ENCODE data around the gene UTS2B. TPM values are rescaled to one million over a fixed set of nuclear protein-coding genes. Genes with fewer than 3 reads are reported as not detected.

Gene UTS2B
- polyA plus RNA-seq, 1 donor from 2014 or later, result 0.46 TPM

DNA sequence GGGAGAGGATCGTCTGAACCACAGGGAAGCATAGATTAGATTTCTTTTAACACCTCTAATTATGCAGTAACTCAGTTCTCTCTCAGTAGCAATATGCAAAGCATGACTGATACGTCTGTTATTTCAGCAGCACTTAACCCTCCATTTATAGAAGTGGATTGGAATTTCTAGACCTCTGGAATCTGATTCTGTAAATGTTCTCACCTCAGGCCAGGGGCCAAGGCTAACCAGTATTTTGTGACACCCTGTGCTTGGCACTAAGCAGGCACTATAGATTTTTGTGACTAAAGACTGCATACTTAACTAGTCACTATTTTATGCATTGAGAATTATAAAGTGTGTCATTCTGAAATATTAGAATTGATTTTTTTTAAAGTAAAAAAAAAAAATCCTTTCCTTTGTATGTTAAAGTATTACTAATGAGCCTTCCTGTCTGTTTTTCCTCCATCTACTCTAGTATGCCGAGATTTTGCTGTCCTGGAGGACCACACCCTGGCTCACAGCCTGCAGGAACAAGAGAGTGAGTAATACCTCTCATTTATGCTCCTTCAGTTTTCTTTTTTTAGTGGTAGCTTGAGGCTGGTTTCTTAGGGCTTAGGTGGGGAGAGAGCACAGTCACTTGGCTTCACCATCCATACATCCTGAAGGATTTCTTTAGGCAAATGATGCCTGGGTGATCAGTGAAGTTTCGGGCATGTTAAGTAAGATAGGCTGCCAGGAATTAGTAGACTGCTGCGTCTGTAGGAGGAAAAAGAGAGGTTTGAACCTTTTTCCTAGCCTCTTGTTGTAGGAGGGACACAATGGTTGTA is 26.5 kb upstream of the UTS2B start:
- Histone ChIP-seq H3K9me3 (ENCODE audit: low read length) (no peaks in the 10 kb centered on the region), H3F3A (ENCODE audit: insufficient read depth, low read length, poor library complexity, severe bottlenecking) (no peaks in the 10 kb centered on the region), H2AFZ (ENCODE audit: low read depth, low read length) (no peak overlapping the region), H3K79me2 (replicated peaks; ENCODE audit: insufficient read depth, low read length) (peaks cover 22% of the 10 kb centered on the region), H3K36me3 (ENCODE audit: insufficient read depth, low read length) (peaks cover 16% of the 10 kb centered on the region), H3K4me3 (ENCODE audit: low read length) (no peak overlapping the region), H3K27ac (ENCODE audit: low read length) (no peak overlapping the region), H3K9me2 (ENCODE audit: insufficient read depth, low read length) (no peaks in the 10 kb centered on the region), H3K9ac (ENCODE audit: low read length) (no peak overlapping the region), H3K27me3 (ENCODE audit: insufficient read depth, low read depth, low read length) (no peaks in the 10 kb centered on the region), H3K4me2 (ENCODE audit: low read length) (no peak overlapping the region), H4K20me1 (ENCODE audit: insufficient read depth) (no peaks in the 10 kb centered on the region)
- no peak for TF ChIP-seq POLR2AphosphoS5 (IDR thresholded peaks at IDR 0.05)
- TF ChIP-seq EP300 (conservative IDR thresholded peaks at IDR 0.05; ENCODE audit: poor library complexity, severe bottlenecking), result no peak
- TF ChIP-seq SMC3 (conservative IDR thresholded peaks at IDR 0.05; ENCODE audit: poor library complexity), result no peak
- TF ChIP-seq RAD21 (conservative IDR thresholded peaks at IDR 0.05), result no peak
- TF ChIP-seq, protein P1, sequence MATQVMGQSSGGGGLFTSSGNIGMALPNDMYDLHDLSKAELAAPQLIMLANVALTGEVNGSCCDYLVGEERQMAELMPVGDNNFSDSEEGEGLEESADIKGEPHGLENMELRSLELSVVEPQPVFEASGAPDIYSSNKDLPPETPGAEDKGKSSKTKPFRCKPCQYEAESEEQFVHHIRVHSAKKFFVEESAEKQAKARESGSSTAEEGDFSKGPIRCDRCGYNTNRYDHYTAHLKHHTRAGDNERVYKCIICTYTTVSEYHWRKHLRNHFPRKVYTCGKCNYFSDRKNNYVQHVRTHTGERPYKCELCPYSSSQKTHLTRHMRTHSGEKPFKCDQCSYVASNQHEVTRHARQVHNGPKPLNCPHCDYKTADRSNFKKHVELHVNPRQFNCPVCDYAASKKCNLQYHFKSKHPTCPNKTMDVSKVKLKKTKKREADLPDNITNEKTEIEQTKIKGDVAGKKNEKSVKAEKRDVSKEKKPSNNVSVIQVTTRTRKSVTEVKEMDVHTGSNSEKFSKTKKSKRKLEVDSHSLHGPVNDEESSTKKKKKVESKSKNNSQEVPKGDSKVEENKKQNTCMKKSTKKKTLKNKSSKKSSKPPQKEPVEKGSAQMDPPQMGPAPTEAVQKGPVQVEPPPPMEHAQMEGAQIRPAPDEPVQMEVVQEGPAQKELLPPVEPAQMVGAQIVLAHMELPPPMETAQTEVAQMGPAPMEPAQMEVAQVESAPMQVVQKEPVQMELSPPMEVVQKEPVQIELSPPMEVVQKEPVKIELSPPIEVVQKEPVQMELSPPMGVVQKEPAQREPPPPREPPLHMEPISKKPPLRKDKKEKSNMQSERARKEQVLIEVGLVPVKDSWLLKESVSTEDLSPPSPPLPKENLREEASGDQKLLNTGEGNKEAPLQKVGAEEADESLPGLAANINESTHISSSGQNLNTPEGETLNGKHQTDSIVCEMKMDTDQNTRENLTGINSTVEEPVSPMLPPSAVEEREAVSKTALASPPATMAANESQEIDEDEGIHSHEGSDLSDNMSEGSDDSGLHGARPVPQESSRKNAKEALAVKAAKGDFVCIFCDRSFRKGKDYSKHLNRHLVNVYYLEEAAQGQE (IDR thresholded peaks at IDR 0.05; ENCODE audit: borderline replicate concordance), result no peak
- TF ChIP-seq TAF1 (IDR thresholded peaks at IDR 0.05; ENCODE audit: low read depth), result no peak
- TF ChIP-seq, protein P2, sequence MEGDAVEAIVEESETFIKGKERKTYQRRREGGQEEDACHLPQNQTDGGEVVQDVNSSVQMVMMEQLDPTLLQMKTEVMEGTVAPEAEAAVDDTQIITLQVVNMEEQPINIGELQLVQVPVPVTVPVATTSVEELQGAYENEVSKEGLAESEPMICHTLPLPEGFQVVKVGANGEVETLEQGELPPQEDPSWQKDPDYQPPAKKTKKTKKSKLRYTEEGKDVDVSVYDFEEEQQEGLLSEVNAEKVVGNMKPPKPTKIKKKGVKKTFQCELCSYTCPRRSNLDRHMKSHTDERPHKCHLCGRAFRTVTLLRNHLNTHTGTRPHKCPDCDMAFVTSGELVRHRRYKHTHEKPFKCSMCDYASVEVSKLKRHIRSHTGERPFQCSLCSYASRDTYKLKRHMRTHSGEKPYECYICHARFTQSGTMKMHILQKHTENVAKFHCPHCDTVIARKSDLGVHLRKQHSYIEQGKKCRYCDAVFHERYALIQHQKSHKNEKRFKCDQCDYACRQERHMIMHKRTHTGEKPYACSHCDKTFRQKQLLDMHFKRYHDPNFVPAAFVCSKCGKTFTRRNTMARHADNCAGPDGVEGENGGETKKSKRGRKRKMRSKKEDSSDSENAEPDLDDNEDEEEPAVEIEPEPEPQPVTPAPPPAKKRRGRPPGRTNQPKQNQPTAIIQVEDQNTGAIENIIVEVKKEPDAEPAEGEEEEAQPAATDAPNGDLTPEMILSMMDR (IDR thresholded peaks at IDR 0.05; ENCODE audit: poor library complexity, severe bottlenecking), result no peak
- no peak for TF ChIP-seq EZH2 (IDR thresholded peaks at IDR 0.05; ENCODE audit: borderline replicate concordance, insufficient read depth, low read length, poor library complexity, severe bottlenecking)
- no peak for TF ChIP-seq MXI1 (conservative IDR thresholded peaks at IDR 0.05; ENCODE audit: poor library complexity, severe bottlenecking)

DNA sequence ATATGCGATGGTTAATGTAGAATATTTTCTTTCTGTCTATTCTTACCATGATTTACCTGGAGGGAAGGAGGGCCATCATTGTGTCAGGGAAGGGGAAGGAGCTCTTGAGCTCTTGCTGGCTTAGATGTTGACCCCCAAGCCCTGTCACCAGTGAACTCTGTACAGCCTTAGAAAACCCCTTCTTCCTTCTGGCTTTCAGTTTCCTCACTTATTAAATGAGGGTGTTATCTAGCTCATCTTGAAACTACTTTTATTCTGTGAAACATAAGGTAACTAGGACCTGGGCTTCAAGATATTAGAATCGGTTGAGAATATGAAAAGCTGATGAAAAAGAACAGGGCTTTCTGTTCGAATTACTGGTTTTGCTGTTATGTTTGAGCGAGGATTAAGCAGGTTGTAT is 25.1 kb upstream of the UTS2B start:
- no peak overlapping the region for H3K27ac ChIP-seq (ENCODE audit: low read length)
- H2AFZ ChIP-seq (ENCODE audit: low read depth, low read length), result no peak overlapping the region
- TF ChIP-seq RAD21 (conservative IDR thresholded peaks at IDR 0.05), result no peak
- no peak for TF ChIP-seq MXI1 (conservative IDR thresholded peaks at IDR 0.05; ENCODE audit: poor library complexity, severe bottlenecking)
- no peak for TF ChIP-seq EP300 (conservative IDR thresholded peaks at IDR 0.05; ENCODE audit: poor library complexity, severe bottlenecking)
- TF ChIP-seq, protein P2 (IDR thresholded peaks at IDR 0.05; ENCODE audit: poor library complexity, severe bottlenecking), result no peak
- TF ChIP-seq EZH2 (IDR thresholded peaks at IDR 0.05; ENCODE audit: borderline replicate concordance, insufficient read depth, low read length, poor library complexity, severe bottlenecking), result no peak
- no peak for TF ChIP-seq TAF1 (IDR thresholded peaks at IDR 0.05; ENCODE audit: low read depth)
- TF ChIP-seq POLR2AphosphoS5 (IDR thresholded peaks at IDR 0.05), result no peak
- no peak for TF ChIP-seq SMC3 (conservative IDR thresholded peaks at IDR 0.05; ENCODE audit: poor library complexity)
- TF ChIP-seq, protein P1 (IDR thresholded peaks at IDR 0.05; ENCODE audit: borderline replicate concordance), result no peak
- H3K9me3 ChIP-seq (ENCODE audit: low read length), result no peaks in the 10 kb centered on the region
- H3K4me3 ChIP-seq (ENCODE audit: low read length), result no peak overlapping the region
- no peaks in the 10 kb centered on the region for H3K27me3 ChIP-seq (ENCODE audit: insufficient read depth, low read depth, low read length)
- no peaks in the 10 kb centered on the region for H3F3A ChIP-seq (ENCODE audit: insufficient read depth, low read length, poor library complexity, severe bottlenecking)
- peaks cover 16% of the 10 kb centered on the region for H3K36me3 ChIP-seq (ENCODE audit: insufficient read depth, low read length)
- peaks cover 22% of the 10 kb centered on the region for H3K79me2 ChIP-seq (replicated peaks; ENCODE audit: insufficient read depth, low read length)
- no peaks in the 10 kb centered on the region for H3K9me2 ChIP-seq (ENCODE audit: insufficient read depth, low read length)
- H3K9ac ChIP-seq (ENCODE audit: low read length), result no peak overlapping the region
- no peaks in the 10 kb centered on the region for H4K20me1 ChIP-seq (ENCODE audit: insufficient read depth)
- H3K4me2 ChIP-seq (ENCODE audit: low read length), result no peak overlapping the region

All from neural cell (in vitro differentiated cells).